Hepatocyte (in vitro differentiated cells): Measurements from ENCODE around the gene UGT1A10.

Experiments
- CTCF ChIP-seq: fragments of 200-600 bp; sonication (generic); IDR thresholded peaks from 2 replicates; pipeline ENCODE4 v1.5.1; 2016; ENCODE audit warnings: antibody characterized with exemption, mild to moderate bottlenecking; ENCODE audit not compliant: poor library complexity
- EZH2 ChIP-seq: fragments of 200-600 bp; sonication (generic); IDR thresholded peaks from 2 replicates; pipeline ENCODE4 v1.6.1; 2016; ENCODE audit warnings: antibody characterized with exemption, mild to moderate bottlenecking, borderline replicate concordance

- no peak for TF ChIP-seq EZH2
- TF ChIP-seq CTCF, result no peak
These were observed 177.2 kb downstream of the UGT1A10 start for GRCh38 chr2:233813236-233814055.
